Measurements from ENCODE around the gene LILRB1. TPM values are rescaled to one million over a fixed set of nuclear protein-coding genes. Genes with fewer than 3 reads are reported as not detected.
"Not testable (repeated sequence)": the region's sequence is repeated elsewhere in the genome, so short reads cannot be mapped to it uniquely, and the experiment has no call there.

LILRB1 gene
- total RNA-seq: 1 to 10 TPM; 4.7 to 8.2 TPM
- long read RNA-seq, donor 1, partial matches to known transcripts: 0 of 3 reads
- long read RNA-seq, donor 1, other reads (novel, unspliced or antisense): 2 of 3 reads
- long read RNA-seq, donor 2, partial matches to known transcripts: 6 of 9 reads
- long read RNA-seq, donor 2, other reads (novel, unspliced or antisense): 2 of 9 reads

GRCh38 chr19:54630262-54630661 is at the start of gene LILRB1:
LILRB1 (plus strand) TSS chr19:54630484; CDS start chr19:54631074, 590 bp downstream.
- intact Hi-C loops (cut with DNase I); DNase-seq (ENCODE audit: low spot score): not testable (repeated sequence)

- no peak for DNase-seq (ENCODE audit: low spot score)
- intact Hi-C loops (cut with DNase I): no loop called here
Observed at GRCh38 chr19:54586397-54586796, 43.9 kb upstream of the LILRB1 start.

- no peak for DNase-seq (ENCODE audit: low spot score)
- intact Hi-C loops (cut with DNase I): no loop called here
Observed at GRCh38 chr19:54587026-54587425, 43.3 kb upstream of the LILRB1 start.

GRCh38 chr19:54593445-54593844 is 36.8 kb upstream of the LILRB1 start, which contains the start of gene LILRA1:
LILRA1 (plus strand) TSS chr19:54593632; CDS start chr19:54594245, 613 bp downstream.
- intact Hi-C loops (cut with DNase I); DNase-seq (ENCODE audit: low spot score): not testable (repeated sequence)

GRCh38 chr19:54593931-54594626 is 36.2 kb upstream of the LILRB1 start:
- DNase-seq (ENCODE audit: low spot score): not testable (repeated sequence)

GRCh38 chr19:54594737-54595136 is 35.5 kb upstream of the LILRB1 start:
- no peak for DNase-seq (ENCODE audit: low spot score)
- intact Hi-C loops (cut with DNase I): no loop called here

More at GRCh38 chr19:54593931-54594626, 36.2 kb upstream of the LILRB1 start:
- intact Hi-C loops (cut with DNase I): not testable (repeated sequence)

GRCh38 chr19:54595680-54596436 is 34.4 kb upstream of the LILRB1 start:
- DNase-seq (ENCODE audit: low spot score): peak; percentile 38
- intact Hi-C loops (cut with DNase I): not testable (repeated sequence)

GRCh38 chr19:54600212-54600611 is 30.1 kb upstream of the LILRB1 start:
- no peak for DNase-seq (ENCODE audit: low spot score)
- intact Hi-C loops (cut with DNase I): no loop called here

- no peak for DNase-seq (ENCODE audit: low spot score)
- intact Hi-C loops (cut with DNase I): no loop called here
Observed at GRCh38 chr19:54606230-54606629, 24.1 kb upstream of the LILRB1 start.

- DNase-seq (ENCODE audit: low spot score): peak; percentile 75
- intact Hi-C loops (cut with DNase I): no loop called here
Observed at GRCh38 chr19:54606891-54607784, 23.1 kb upstream of the LILRB1 start.

GRCh38 chr19:54607785-54608150 is 22.5 kb upstream of the LILRB1 start:
- intact Hi-C loops (cut with DNase I): no loop called here
- peak; percentile 35 for DNase-seq (ENCODE audit: low spot score)

- DNase-seq (ENCODE audit: low spot score): peak; percentile 52
- intact Hi-C loops (cut with DNase I): no loop called here
Observed at GRCh38 chr19:54608205-54608604, 22.1 kb upstream of the LILRB1 start.

GRCh38 chr19:54608792-54609191 is 21.5 kb upstream of the LILRB1 start:
- intact Hi-C loops (cut with DNase I): no loop called here
- DNase-seq (ENCODE audit: low spot score): peak; percentile 64

- DNase-seq (ENCODE audit: low spot score): peak; percentile 55
- intact Hi-C loops (cut with DNase I): no loop called here
Observed at GRCh38 chr19:54609356-54609791, 20.9 kb upstream of the LILRB1 start.

GRCh38 chr19:54612428-54612827 is 17.9 kb upstream of the LILRB1 start:
- no peak for DNase-seq (ENCODE audit: low spot score)
- intact Hi-C loops (cut with DNase I): no loop called here

- intact Hi-C loops (cut with DNase I): no loop called here
- DNase-seq (ENCODE audit: low spot score): no peak
Observed at GRCh38 chr19:54614726-54615125, 15.6 kb upstream of the LILRB1 start.

GRCh38 chr19:54616057-54616456 is 14.2 kb upstream of the LILRB1 start:
- DNase-seq (ENCODE audit: low spot score): no peak
- intact Hi-C loops (cut with DNase I): no loop called here

- DNase-seq (ENCODE audit: low spot score): no peak
- intact Hi-C loops (cut with DNase I): no loop called here
Observed at GRCh38 chr19:54616821-54617560, 13.3 kb upstream of the LILRB1 start.

GRCh38 chr19:54620464-54620863 is 9.8 kb upstream of the LILRB1 start:
- no peak for DNase-seq (ENCODE audit: low spot score)

More at GRCh38 chr19:54620464-54620863, 9.8 kb upstream of the LILRB1 start:
- intact Hi-C loops (cut with DNase I): no loop called here

All from posterior vena cava (tissue), 2 donors.